Measurements from ENCODE around the gene SCAMP4.
"Not testable (repeated sequence)": the region's sequence is repeated elsewhere in the genome, so short reads cannot be mapped to it uniquely, and the experiment has no call there.

Gene SCAMP4

DNA sequence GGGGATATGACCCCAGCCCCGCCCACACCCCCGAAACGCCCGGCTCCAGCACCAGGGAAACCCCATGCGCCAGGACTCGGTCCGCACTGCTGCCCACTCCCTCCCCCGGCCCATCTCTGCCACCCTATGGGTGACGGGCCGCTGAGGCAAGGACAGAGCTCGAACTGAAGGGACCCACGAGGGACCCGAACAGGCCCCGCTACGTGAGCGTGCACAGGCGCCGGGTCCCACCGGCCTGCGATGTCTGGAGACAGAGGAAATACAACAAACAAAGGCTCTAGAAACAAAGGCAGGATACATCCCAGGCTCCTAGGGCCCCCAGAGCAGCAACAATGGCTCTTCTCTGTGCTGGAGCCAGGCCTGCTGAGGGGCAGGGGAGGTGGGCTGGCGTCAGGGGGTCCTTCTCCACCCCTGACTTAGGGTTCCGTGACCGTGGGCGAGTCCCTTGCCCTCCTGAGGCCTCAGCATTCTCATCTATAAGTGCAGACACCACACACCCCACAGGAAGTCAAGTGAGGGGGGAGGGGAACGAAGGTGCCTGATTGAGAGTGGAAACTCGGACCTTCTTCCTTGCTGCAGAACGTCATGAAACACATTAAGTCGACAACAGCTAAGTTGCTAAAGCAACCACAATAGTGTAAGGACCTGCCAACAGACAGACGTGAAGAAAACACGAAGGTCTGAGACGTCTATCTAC lies 23.0 kb upstream of the SCAMP4 start:
- DNase-seq (ENCODE audit: low read depth in 1 of 2, low spot score in 1 of 2): peak; percentile 39 to 57

- DNase-seq (ENCODE audit: low read depth in 1 of 2, low spot score in 1 of 2): no peak
Measured at GRCh38 chr19:1882786-1883692, 22.2 kb upstream of the SCAMP4 start.

DNA sequence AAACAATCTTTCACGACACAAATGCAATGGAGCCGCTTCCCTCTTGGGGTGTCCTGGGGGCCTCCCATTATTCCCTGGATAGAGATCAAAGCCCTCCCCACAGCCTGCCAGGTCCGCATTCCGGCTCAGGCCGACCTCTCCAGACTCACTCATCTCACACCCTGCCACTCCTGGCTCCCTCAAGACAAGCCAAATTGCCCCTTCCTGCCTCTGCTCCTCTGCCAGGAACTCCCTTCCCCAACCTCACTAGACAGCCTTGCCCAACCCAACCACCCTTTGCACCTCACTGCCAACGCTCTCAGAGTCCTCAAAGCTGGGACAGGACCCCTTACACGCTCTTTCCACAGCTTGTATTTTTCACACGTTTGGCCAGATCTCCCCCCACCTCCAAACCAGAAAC lies 21.4 kb upstream of the SCAMP4 start:
- no peak for DNase-seq (ENCODE audit: low read depth in 1 of 2, low spot score in 1 of 2)

GRCh38 chr19:1884291-1884718 lies 20.9 kb upstream of the SCAMP4 start:
- DNase-seq (ENCODE audit: low read depth in 1 of 2, low spot score in 1 of 2): peak in 1 of 2 donors; percentile 49

DNA sequence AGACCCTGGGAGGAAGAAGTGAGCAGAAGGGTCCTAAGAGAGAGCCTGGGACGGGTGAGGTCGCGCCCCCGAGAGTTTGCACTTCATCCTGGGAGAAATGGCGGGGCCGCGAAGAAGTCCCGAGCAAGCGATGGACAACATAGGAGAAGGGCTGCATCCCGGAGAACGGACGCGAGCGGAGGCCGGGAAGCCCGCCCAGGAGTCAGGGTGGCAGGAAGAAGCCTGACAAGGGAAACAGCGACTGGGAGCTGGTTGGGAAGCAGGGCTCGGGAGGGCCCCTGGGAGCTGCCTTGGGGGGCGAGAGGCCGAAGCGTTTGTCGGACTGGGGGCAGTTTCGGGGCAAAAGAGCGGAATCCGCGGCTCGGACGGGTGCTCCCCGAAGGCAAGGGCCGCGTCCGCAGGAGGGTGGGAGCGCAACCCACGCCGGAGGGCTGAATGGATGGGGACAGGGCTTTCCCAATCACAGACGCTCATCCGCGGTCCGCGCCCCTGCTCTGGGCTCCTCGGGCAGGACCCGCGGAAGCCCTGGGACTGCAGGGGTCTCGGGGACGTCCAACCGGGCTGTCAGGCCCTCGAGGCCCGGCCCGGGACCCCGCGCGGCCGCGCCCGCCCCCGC lies 20.4 kb upstream of the SCAMP4 start:
- DNase-seq (ENCODE audit: low read depth in 1 of 2, low spot score in 1 of 2): no peak

- peak; percentile 92 to 95 for DNase-seq (ENCODE audit: low read depth in 1 of 2, low spot score in 1 of 2)
Measured at GRCh38 chr19:1885398-1886119, 19.6 kb upstream of the SCAMP4 start, which contains the start of gene ABHD17A. Gene ABHD17A, minus strand, starts transcription at chr19:1885496. Its CDS starts 3,930 bp downstream, at chr19:1881566.

- DNase-seq (ENCODE audit: low read depth in 1 of 2, low spot score in 1 of 2): not testable (repeated sequence)
Measured at GRCh38 chr19:1886360-1886759, 18.8 kb upstream of the SCAMP4 start.

DNA sequence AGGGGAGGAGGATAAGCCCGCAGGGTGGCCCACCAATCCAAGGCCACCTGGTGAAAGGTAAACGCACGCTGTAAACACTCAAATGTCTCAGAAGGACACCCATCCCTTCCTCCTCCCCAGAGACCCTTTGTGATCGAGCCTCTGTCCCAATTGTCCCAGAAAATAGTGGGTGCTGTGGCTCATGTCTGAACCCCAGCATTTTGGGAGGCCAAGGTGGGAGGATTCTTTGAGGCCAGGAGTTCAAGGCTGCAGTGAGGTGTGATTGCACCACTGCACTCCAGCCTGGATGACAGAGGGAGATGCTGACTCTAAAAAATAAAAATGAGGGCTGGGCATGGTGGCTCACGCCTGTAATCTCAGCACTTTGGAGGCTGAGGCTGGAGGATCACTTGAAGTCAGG lies 16.8 kb upstream of the SCAMP4 start:
- DNase-seq (ENCODE audit: low read depth in 1 of 2, low spot score in 1 of 2): no peak

GRCh38 chr19:1889907-1890306 lies 15.3 kb upstream of the SCAMP4 start:
- no peak for DNase-seq (ENCODE audit: low read depth in 1 of 2, low spot score in 1 of 2)

DNA sequence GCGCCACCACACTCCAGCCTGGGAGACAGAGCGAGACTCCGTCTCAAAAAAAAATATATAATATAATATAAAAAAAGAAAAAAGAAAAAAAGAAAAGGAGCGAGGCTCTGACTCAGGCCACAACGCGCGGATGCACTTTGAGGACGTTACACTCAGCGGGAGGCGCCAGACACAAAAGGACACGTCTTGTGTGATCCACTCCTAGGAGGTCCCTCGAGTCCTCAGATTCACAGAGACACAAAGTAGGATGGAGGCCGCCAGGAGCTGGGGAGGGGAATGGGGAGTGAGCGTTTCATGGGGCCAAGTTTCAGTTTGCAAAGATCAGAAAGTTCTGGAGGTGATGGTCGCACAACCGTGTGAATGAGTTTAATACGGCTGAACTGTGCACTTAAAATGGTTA lies 11.4 kb upstream of the SCAMP4 start:
- no peak for DNase-seq (ENCODE audit: low read depth in 1 of 2, low spot score in 1 of 2)

- no peak for DNase-seq (ENCODE audit: low read depth in 1 of 2, low spot score in 1 of 2)
Measured at GRCh38 chr19:1896508-1896907, 8.7 kb upstream of the SCAMP4 start.

- no peak for DNase-seq (ENCODE audit: low read depth in 1 of 2, low spot score in 1 of 2)
Measured at GRCh38 chr19:1901940-1902404, 3.2 kb upstream of the SCAMP4 start.

GRCh38 chr19:1902923-1903322 lies 2.3 kb upstream of the SCAMP4 start:
- no peak for DNase-seq (ENCODE audit: low read depth in 1 of 2, low spot score in 1 of 2)

DNA sequence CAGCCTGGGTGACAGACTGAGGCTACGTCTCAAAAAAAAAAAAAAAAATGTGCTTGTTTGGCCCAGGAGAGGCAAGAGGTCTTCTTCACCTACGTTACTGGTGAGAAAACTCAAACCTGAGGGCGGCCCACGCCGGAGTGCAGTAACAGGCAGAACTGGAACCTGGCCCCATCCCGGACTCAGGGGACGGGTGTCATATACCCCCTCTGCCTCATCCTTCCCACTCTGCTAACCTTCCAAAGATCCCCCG lies 414 bp upstream of the SCAMP4 start:
- DNase-seq (ENCODE audit: low read depth in 1 of 2, low spot score in 1 of 2): no peak

GRCh38 chr19:1905863-1906375 lies 720 bp downstream of the SCAMP4 start:
- no peak for DNase-seq (ENCODE audit: low read depth in 1 of 2, low spot score in 1 of 2)

- DNase-seq (ENCODE audit: low read depth in 1 of 2, low spot score in 1 of 2): no peak
Measured at GRCh38 chr19:1906985-1907562, 1.9 kb downstream of the SCAMP4 start.

- no peak for DNase-seq (ENCODE audit: low read depth in 1 of 2, low spot score in 1 of 2)
Measured at GRCh38 chr19:1907563-1908363, 2.6 kb downstream of the SCAMP4 start.

DNA sequence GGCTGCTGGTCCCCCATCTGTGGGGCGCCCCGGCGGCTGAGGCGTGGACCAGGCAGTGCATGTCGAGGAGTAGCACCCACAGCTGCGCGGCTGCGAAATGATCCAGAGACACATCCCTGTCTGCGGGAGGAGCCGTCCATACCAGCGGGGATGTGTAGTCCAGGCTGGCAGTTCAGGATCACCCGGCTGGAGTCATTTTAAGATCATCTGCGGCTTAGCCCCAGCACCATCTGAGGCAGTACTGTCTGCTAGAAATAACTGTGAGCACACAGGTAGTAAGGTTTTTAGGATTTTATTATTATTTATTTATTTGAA lies 3.1 kb downstream of the SCAMP4 start:
- no peak for DNase-seq (ENCODE audit: low read depth in 1 of 2, low spot score in 1 of 2)

- DNase-seq (ENCODE audit: low read depth in 1 of 2, low spot score in 1 of 2): no peak
Measured at GRCh38 chr19:1909761-1910080, 4.5 kb downstream of the SCAMP4 start.

DNA sequence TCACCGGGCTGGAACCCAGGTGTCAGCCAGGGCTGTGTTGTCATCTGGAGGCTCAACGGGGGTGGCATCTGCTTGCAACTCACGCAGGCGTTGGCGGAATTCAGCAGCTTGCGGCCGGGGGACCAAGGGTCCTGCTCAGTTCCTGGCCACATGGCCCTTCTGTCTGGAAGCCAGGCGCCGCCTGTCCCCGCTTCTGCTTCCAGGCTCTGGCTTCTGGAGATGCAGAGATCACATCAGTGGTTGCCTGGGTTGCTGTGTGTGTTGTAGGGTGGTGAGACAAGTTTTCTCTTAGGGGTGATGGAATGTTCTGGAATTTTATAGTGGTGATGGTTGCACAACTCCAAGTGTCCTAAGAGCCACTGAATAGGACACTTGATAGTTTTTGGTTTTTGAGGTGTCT lies 5.0 kb downstream of the SCAMP4 start:
- DNase-seq (ENCODE audit: low read depth in 1 of 2, low spot score in 1 of 2): no peak
